ENCODE results near the gene CRTAP. TPM values are rescaled to one million over a fixed set of nuclear protein-coding genes. Genes with fewer than 3 reads are reported as not detected.
A peak's percentile ranks its signal among the peaks of the same experiment; 100 is the strongest.

CRTAP gene
- total RNA-seq, 1 experiment from 2014 or later, result 179 TPM

GRCh38 chr3:33128706-33129105 lies 14.9 kb downstream of the CRTAP start:
- POLR2A ChIA-PET, result no interaction called here
- no peak overlapping the region for H3K27ac Mint-ChIP-seq (ENCODE audit: low read depth, unreplicated experiment)
- no TSS peak for BruUV-seq (replicated peaks)
- CTCF ChIA-PET, result interaction anchor here (0.6 to 9.0 kb wide), 5 partner anchors 13 to 648 kb away, joined by 3 to 334 read pairs (median 5); no protein-coding TSS in a partner anchor
- no peaks in the 10 kb centered on the region for H3K27me3 Mint-ChIP-seq (ENCODE audit: insufficient read depth, unreplicated experiment)
- no peak for DNase-seq (ENCODE audit: unreplicated experiment)
- TF ChIP-seq CTCF (IDR thresholded peaks at IDR 0.05; ENCODE audit: unreplicated experiment), result no peak
- no peaks in the 10 kb centered on the region for H3K4me1 Mint-ChIP-seq (ENCODE audit: insufficient read depth, unreplicated experiment)
- peaks cover 72% of the 10 kb centered on the region for H3K36me3 Mint-ChIP-seq (ENCODE audit: insufficient read depth, unreplicated experiment)
- intact Hi-C loops (cut with micrococcal nuclease), result no loop called here
- no peaks in the 10 kb centered on the region for H3K9me3 Mint-ChIP-seq (ENCODE audit: unreplicated experiment)
- no peak overlapping the region for H3K4me3 Mint-ChIP-seq (ENCODE audit: unreplicated experiment)

GRCh38 chr3:33130144-33130543 lies 16.3 kb downstream of the CRTAP start:
- Mint-ChIP-seq H3K4me1 (ENCODE audit: insufficient read depth, unreplicated experiment) (no peaks in the 10 kb centered on the region), H3K4me3 (ENCODE audit: unreplicated experiment) (no peak overlapping the region), H3K36me3 (ENCODE audit: insufficient read depth, unreplicated experiment) (peaks cover 74% of the 10 kb centered on the region), H3K27ac (ENCODE audit: low read depth, unreplicated experiment) (no peak overlapping the region), H3K27me3 (ENCODE audit: insufficient read depth, unreplicated experiment) (no peaks in the 10 kb centered on the region), H3K9me3 (ENCODE audit: unreplicated experiment) (no peaks in the 10 kb centered on the region)
- intact Hi-C loops (cut with micrococcal nuclease), result loop anchor here (2.0 to 10.0 kb wide), 3 partner anchors 307 to 659 kb away; no protein-coding TSS in a partner anchor
- no peak for DNase-seq (ENCODE audit: unreplicated experiment)
- POLR2A ChIA-PET, result interaction anchor here (1.7 kb wide), 1 partner anchor 242 kb away, joined by 9 read pairs; no protein-coding TSS in a partner anchor
- TF ChIP-seq CTCF (IDR thresholded peaks at IDR 0.05; ENCODE audit: unreplicated experiment), result no peak
- no TSS peak for BruUV-seq (replicated peaks)
- CTCF ChIA-PET, result interaction anchor here (0.8 to 9.0 kb wide), 8 partner anchors 7 to 657 kb away, joined by 3 to 334 read pairs (median 7); no protein-coding TSS in a partner anchor

GRCh38 chr3:33131331-33132018 lies 17.7 kb downstream of the CRTAP start:
- Mint-ChIP-seq H3K4me1 (ENCODE audit: insufficient read depth, unreplicated experiment) (no peaks in the 10 kb centered on the region), H3K36me3 (ENCODE audit: insufficient read depth, unreplicated experiment) (peaks cover 74% of the 10 kb centered on the region), H3K4me3 (ENCODE audit: unreplicated experiment) (no peak overlapping the region), H3K27ac (ENCODE audit: low read depth, unreplicated experiment) (no peak overlapping the region), H3K27me3 (ENCODE audit: insufficient read depth, unreplicated experiment) (no peaks in the 10 kb centered on the region), H3K9me3 (ENCODE audit: unreplicated experiment) (no peaks in the 10 kb centered on the region)
- intact Hi-C loops (cut with micrococcal nuclease), result loop anchor here (1.0 to 10.0 kb wide), 6 partner anchors 121 to 657 kb away; no protein-coding TSS in a partner anchor
- DNase-seq (ENCODE audit: unreplicated experiment), result peak; percentile 75
- TF ChIP-seq CTCF (IDR thresholded peaks at IDR 0.05; ENCODE audit: unreplicated experiment), result peak; percentile 71
- POLR2A ChIA-PET, result interaction anchor here (0.6 to 1.7 kb wide), 8 partner anchors 9 to 306 kb away, joined by 3 to 37 read pairs (median 4); no protein-coding TSS in a partner anchor
- CTCF ChIA-PET, result interaction anchor here (0.5 to 9.0 kb wide), 54 partner anchors 9 to 657 kb away, joined by 3 to 334 read pairs (median 4); partner anchors contain the start of genes CRTAP and FBXL2
- no TSS peak for BruUV-seq (replicated peaks)

- no peak for DNase-seq (ENCODE audit: unreplicated experiment)
- no peak overlapping the region for H3K4me3 Mint-ChIP-seq (ENCODE audit: unreplicated experiment)
- intact Hi-C loops (cut with micrococcal nuclease), result loop anchor here (5.0 to 10.0 kb wide), 2 partner anchors 305 to 503 kb away; no protein-coding TSS in a partner anchor
- no peaks in the 10 kb centered on the region for H3K27me3 Mint-ChIP-seq (ENCODE audit: insufficient read depth, unreplicated experiment)
- H3K36me3 Mint-ChIP-seq (ENCODE audit: insufficient read depth, unreplicated experiment), result peaks cover 75% of the 10 kb centered on the region
- no peak overlapping the region for H3K27ac Mint-ChIP-seq (ENCODE audit: low read depth, unreplicated experiment)
- H3K4me1 Mint-ChIP-seq (ENCODE audit: insufficient read depth, unreplicated experiment), result no peaks in the 10 kb centered on the region
- CTCF ChIA-PET, result interaction anchor here (0.7 to 9.0 kb wide), 37 partner anchors 9 to 657 kb away, joined by 3 to 334 read pairs (median 4); partner anchors contain the start of gene CRTAP
- H3K9me3 Mint-ChIP-seq (ENCODE audit: unreplicated experiment), result no peaks in the 10 kb centered on the region
- BruUV-seq (replicated peaks), result no TSS peak
- no peak for TF ChIP-seq CTCF (IDR thresholded peaks at IDR 0.05; ENCODE audit: unreplicated experiment)
- POLR2A ChIA-PET, result interaction anchor here (0.6 to 1.7 kb wide), 6 partner anchors 9 to 306 kb away, joined by 3 to 37 read pairs (median 6); no protein-coding TSS in a partner anchor
These were observed 18.2 kb downstream of the CRTAP start for GRCh38 chr3:33132019-33132360.

Measured in MCF 10A (cell line).